ENCODE measurements around the gene DNAJC5. TPM values are rescaled to one million over a fixed set of nuclear protein-coding genes. Genes with fewer than 3 reads are reported as not detected.

Gene DNAJC5
- total RNA-seq, 1 donor from 2014 or later = 42.3 TPM

DNA sequence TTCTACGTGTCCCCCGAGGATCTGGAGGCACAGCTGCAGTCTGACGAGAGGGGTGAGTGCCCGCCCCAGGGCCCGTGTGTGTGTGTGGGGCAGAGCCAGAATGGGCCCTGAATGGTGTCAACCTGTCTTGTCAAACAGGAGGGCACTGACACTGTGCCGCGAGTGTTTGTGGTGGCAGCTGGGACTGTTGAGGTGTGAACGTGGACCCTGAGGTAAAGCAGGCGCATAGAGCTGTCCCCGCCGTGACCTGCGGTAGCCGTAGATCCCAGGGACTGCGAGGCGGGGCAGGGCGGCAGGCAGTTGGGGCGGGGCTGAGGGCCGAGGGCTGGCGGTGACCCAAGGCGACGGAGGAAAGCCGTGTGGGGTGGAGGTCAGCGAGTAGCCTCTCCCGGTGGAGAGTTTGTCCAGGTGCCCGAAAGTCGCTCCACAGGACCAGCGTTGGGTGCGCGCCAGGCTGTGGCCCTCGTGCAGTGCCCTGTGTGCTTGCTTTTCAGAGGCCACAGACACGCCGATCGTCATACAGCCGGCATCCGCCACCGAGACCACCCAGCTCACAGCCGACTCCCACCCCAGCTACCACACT is 36.1 kb downstream of the DNAJC5 start:
- intact Hi-C loops (cut with DNase I) = no loop called here

GRCh38 chr20:63931735-63932134 is 36.8 kb downstream of the DNAJC5 start:
- intact Hi-C loops (cut with DNase I) = no loop called here
- ATAC-seq (ENCODE audit: poor library complexity) = no peak
- DNase-seq = no peak

More for the DNA sequence above, 36.1 kb downstream of the DNAJC5 start:
- ATAC-seq (ENCODE audit: poor library complexity) (peak; percentile 91), DNase-seq (peak; percentile 86)

DNA sequence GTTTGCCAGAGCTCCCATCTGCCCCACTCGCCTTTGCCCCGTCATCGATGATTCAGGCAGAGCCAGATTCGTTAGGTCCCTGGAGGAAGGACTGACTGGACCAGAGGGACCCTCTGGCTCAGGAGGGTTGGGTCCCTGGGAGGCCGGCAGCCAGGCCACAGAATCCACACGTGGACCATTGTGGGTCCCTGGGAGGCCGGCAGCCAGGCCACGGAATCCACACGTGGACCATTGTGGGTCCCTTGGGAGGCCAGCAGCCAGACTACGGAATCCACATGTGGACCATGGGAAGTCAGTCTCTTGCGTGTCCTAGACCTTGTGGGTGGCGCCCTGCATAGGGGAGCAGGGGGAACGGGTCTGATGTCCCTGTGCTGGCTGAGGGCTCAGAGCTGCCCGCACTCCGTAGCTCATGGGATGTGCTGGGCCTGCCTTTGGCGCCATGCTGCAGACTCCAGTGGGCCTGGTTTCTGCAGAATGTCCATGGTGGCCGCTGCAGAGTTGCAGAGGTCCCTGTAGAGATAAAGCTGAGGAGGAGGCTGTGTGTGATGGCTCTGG is 37.8 kb downstream of the DNAJC5 start:
- ATAC-seq (ENCODE audit: poor library complexity) (no peak), DNase-seq (no peak)
- intact Hi-C loops (cut with DNase I) = no loop called here

DNA sequence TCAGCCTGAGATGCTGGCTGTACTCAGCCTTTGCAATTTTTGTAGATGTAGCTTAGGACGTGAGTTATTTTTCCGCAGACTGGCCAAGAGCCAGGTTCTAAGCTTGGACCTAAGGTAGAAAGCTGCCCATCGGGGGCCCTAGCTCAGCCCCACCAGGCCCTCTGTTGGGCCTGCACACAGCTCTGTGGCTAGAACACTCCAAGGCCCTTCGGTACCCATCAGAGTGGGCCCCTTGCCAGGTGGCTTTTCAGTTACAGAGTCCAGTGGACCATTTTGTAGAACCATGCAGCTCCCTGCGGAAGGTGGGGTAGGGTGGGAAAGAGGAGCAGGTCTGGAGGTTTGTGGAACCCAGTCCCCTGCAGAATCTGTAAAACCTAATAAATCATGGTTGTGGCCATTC is 38.7 kb downstream of the DNAJC5 start:
- ATAC-seq (ENCODE audit: poor library complexity) = no peak
- DNase-seq = peak; percentile 45

DNA sequence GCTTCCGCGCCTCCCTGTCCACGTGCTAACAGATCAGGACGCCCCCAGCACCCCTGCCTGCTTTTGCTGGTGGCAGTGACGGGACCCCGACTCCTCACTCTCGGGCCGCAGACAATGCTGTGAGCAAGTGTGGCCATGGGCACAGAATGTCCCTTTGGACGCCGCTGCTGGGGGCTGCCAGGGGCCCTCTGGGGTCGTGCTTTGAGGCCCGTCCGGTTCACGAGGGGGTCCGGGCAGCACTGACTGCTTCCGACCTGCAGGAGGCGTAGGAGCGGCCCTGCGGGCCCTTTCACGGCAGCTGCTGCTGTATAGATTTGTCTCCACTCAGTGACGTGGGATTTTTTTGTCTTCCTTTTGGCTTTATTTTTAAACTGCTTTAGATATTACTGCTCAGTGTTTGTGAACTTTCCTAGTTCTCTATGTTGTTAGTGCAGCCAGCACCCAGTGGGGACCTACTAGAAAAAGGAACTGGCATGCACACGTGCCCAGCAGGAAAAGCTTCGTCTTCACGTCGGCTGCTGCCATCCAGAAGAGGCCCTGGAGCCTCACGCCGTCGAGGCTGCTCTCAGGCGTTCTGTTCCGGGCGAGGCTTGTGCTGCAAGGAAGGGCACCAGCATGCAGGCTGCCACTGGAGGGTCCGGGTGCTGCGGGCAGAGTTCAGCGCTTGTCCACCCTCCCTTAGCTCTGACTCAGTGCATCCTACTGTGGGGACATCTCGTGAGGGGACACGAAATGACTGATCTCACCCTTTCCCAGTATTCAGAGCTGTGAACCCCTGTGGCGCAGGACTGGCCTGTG is 39.5 kb downstream of the DNAJC5 start:
- intact Hi-C loops (cut with DNase I) = no loop called here
- ATAC-seq (ENCODE audit: poor library complexity) (no peak), DNase-seq (peak; percentile 39)

More for the DNA sequence above, 38.7 kb downstream of the DNAJC5 start:
- intact Hi-C loops (cut with DNase I) = no loop called here

GRCh38 chr20:63935447-63935846 is 40.5 kb downstream of the DNAJC5 start:
- intact Hi-C loops (cut with DNase I) = no loop called here
- DNase-seq (peak; percentile 24), ATAC-seq (ENCODE audit: poor library complexity) (no peak)

GRCh38 chr20:63937596-63937995 is 42.7 kb downstream of the DNAJC5 start:
- ATAC-seq (ENCODE audit: poor library complexity) (no peak), DNase-seq (peak; percentile 27)
- intact Hi-C loops (cut with DNase I) = no loop called here

DNA sequence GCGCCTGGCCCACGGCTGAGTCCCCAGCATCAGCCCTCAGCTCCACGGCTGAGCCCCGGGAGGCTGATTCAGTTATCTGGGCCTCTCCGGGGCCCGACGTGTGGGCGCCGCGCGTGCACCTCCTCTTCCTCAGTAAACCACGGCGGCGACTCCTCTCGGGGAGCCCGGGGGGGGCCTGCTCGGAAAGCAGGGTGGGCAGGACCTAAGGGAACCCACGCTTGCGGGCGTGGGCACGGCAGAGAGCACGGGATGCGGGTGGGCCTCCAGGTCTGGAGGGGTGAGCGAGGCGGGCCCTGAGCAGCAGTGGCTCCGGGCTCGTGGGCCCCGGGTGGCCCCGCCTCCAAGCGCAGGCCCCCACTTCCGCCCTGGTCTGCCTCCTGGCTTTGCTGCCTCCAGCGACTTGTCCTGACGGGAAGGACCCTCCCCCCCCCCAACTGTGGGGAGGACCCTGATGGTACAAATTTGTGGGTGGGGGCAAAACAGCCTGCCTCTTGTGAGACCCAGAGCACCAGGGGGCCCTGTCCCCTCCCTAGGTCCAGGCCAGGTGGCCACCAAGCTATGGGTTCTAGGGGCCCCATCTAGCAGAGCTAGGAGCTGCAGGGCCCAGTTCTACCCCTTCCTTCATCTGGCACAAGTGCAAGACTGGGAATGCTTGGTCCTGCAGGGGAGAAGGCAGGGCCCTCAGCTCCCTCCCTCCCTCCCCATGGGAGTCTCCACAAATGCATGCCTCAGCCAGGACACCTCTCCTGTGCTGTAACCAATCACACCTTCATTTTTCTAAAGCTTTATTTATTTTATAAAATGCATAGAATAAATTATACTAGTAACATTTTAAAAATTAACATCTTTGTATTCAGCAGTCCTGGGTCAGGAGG is 44.4 kb downstream of the DNAJC5 start:
- ATAC-seq (ENCODE audit: poor library complexity) = no peak
- no peak for DNase-seq
- intact Hi-C loops (cut with DNase I) = no loop called here

DNA sequence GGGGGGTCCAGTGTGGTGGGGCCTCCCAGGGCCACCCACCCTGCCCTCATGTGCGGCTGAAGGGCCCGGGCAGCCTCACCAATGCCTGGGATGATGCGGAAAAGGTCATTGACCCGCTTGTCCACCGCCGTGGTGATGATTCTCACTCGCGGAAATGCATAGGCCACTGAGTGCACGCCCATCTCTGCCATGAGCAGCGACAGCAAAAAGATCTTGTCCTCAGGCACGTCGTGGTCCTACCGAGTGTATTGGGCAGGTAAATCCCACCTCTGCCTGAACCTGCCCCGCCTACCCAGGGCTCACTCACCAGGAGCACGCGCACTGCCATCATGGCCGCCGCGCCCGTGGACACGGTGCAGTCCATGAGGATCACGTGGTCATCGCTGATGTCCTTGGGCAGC is 45.1 kb downstream of the DNAJC5 start:
- no peak for ATAC-seq (ENCODE audit: poor library complexity)

GRCh38 chr20:63940472-63941266 is 45.7 kb downstream of the DNAJC5 start:
- intact Hi-C loops (cut with DNase I) = no loop called here
- DNase-seq = no peak
- no peak for ATAC-seq (ENCODE audit: poor library complexity)

More for the DNA sequence above, 45.1 kb downstream of the DNAJC5 start:
- intact Hi-C loops (cut with DNase I) = no loop called here
- no peak for DNase-seq

DNA sequence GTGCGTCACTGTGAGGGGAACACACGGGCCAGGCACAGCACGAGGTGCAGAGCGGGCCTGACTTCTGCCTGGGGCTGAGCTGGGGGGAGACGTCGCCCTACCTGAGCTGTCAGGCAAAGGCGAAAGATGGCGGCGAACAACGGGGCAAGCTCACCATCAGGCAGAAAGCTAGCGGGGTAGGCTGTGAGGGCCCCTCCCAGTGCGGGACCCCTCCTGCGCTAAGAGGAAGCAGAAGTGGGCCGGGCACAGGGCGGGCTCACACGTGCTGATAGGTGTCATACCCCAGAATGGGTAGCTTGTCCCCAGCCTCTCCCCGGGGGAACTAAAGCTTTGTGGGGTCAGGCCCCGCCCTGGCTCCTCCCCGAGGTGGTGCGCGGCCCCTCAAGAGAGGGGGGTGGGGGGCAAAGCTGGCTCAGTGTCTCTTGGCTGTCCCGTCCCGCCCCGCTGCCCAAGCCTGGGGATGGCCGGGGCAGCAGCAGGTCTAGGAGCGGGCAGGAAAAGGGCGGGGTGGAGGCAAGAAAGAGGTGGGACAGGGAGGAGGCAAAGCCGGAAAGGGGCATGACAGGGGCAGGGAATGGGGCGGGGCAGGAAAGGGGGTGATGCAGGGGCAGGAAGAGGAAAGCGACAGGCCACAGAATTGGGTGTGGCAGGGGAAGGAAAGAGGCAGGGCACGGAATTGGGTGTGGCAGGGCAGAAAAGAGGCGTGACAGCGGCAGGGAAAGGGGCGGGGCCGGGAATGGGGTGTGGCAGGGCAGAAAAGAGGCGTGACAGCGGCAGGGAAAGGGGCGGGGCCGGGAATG is 46.6 kb downstream of the DNAJC5 start:
- DNase-seq (peak; percentile 82), ATAC-seq (ENCODE audit: poor library complexity) (peak; percentile 5)
- intact Hi-C loops (cut with DNase I) = no loop called here

- DNase-seq (peak; percentile 67), ATAC-seq (ENCODE audit: poor library complexity) (no peak)
- intact Hi-C loops (cut with DNase I) = no loop called here
Measured at GRCh38 chr20:63942250-63942951, 47.5 kb downstream of the DNAJC5 start.

GRCh38 chr20:63942969-63943807 is 48.3 kb downstream of the DNAJC5 start:
- ATAC-seq (ENCODE audit: poor library complexity) (no peak), DNase-seq (no peak)
- intact Hi-C loops (cut with DNase I) = no loop called here

GRCh38 chr20:63943808-63944077 is 48.8 kb downstream of the DNAJC5 start:
- ATAC-seq (ENCODE audit: poor library complexity) (no peak), DNase-seq (no peak)
- intact Hi-C loops (cut with DNase I) = no loop called here

GRCh38 chr20:63944078-63944941 is 49.4 kb downstream of the DNAJC5 start:
- intact Hi-C loops (cut with DNase I) = no loop called here
- no peak for ATAC-seq (ENCODE audit: poor library complexity)
- DNase-seq = no peak
